Kidney (tissue), 14 donors: ENCODE measurements around the gene JDP2. TPM values are rescaled to one million over a fixed set of nuclear protein-coding genes. Genes with fewer than 3 reads are reported as not detected.
A peak's percentile ranks its signal among the peaks of the same experiment; 100 is the strongest.

Experiments used
- DNase-seq, 5 donors: peaks; one replicate each; pipeline ENCODE4 v3.0.0-alpha.2; 2013 to 2020
- FAIRE-seq: peaks from 2 replicates; lab custom pipeline; 2012; peaks lifted over from hg19 to GRCh38; lab: Jason Lieb, UNC
- H3K27ac ChIP-seq, 2 donors: one replicate each; pipeline ENCODE4 v1.7.0; 2013; ENCODE audit warnings: low read depth in 2 of 2, low read length in 2 of 2, inconsistent platforms in 1 of 2
- H3K27me3 ChIP-seq: one replicate; pipeline ENCODE4 v1.7.1; 2013; ENCODE audit warnings: low read length, inconsistent platforms; ENCODE audit not compliant: control insufficient read depth, insufficient read depth
- H3K36me3 ChIP-seq, 3 donors: one replicate each; pipeline versions ENCODE4 v1.7.0 to v1.7.1; 2013; ENCODE audit warnings: low read length in 3 of 3, control low read depth in 1 of 3, inconsistent platforms in 1 of 3; ENCODE audit not compliant: insufficient read depth in 3 of 3, control insufficient read depth in 2 of 3
- H3K4me1 ChIP-seq, 3 donors: one replicate each; pipeline versions ENCODE4 v1.7.0 to v1.7.1; 2013; ENCODE audit warnings: low read length in 3 of 3, inconsistent platforms in 1 of 3, low read depth in 1 of 3; ENCODE audit not compliant: control insufficient read depth in 2 of 3, insufficient read depth in 2 of 3
- H3K4me3 ChIP-seq, 3 donors: one replicate each; pipeline versions ENCODE4 v1.7.0 to v1.8.1; 2013; ENCODE audit warnings: low read length in 3 of 3, control low read depth in 1 of 3, inconsistent platforms in 1 of 3
- H3K9ac ChIP-seq, 3 donors: one replicate each; pipeline versions ENCODE4 v1.7.0 to v1.7.1; 2013; ENCODE audit warnings: low read length in 3 of 3, control low read depth in 1 of 3, inconsistent platforms in 1 of 3
- H3K9me3 ChIP-seq, 3 donors: one replicate each; pipeline versions ENCODE4 v1.7.0 to v1.7.1; 2013; ENCODE audit warnings: low read length in 3 of 3, control low read depth in 1 of 3, inconsistent platforms in 1 of 3; ENCODE audit not compliant: control insufficient read depth in 2 of 3, insufficient read depth in 1 of 3
- CTCF ChIP-seq: IDR thresholded peaks from 3 replicates; pipeline ENCODE4 v1.5.1; 2012; ENCODE audit warnings: mild to moderate bottlenecking, moderate library complexity, borderline replicate concordance; ENCODE audit not compliant: insufficient read depth; ENCODE audit errors: extremely low read depth
- intact Hi-C: fragments of 100-400 bp; cut with DNase I; formaldehyde crosslinking; loops from one replicate; pipeline ENCODE4 v1.11.1; 2022
- polyA plus RNA-seq: library from polyadenylated mRNA; stranded (reverse); fragments of 350-450 nt; fragmentation: Illumina TruSeq; extraction: RNeasy Lipid Tissue Mini Kit (QIAGEN cat#74804); gene quantifications from one replicate; pipeline ENCODE4 v1.2.3, GENCODE V29; 2014; ENCODE audit warnings: low read depth, low replicate concordance; ENCODE audit not compliant: insufficient read depth
- total RNA-seq: library from RNA; stranded (reverse); fragmentation: NEBNext Ultra II Directional; extraction: Animal tissue kit (Norgen Biotek cat#: 25700); gene quantifications from one replicate; pipeline ENCODE4 v1.2.1, GENCODE V29; 2021
- donor health status: control.
- donor health status: control.
- donor health status: control.
- donor health status: control.
- donor health status: control.
- donor health status: DM: yes; HTN: yes; CAD: no.
- donor health status: Normal renal cell carcinoma (clear cell type).

JDP2 gene
- total and polyA plus RNA-seq, 2 donors from 2014 or later, result 20.1 to 33.4 TPM

- no peak overlapping the region for H3K27ac ChIP-seq
- no peak for TF ChIP-seq CTCF
- no peaks in the 10 kb centered on the region for H3K9me3 ChIP-seq
- H3K27me3 ChIP-seq, result no peaks in the 10 kb centered on the region
- FAIRE-seq (no peak), DNase-seq (no peak)
- H3K4me3 ChIP-seq, result no peak overlapping the region
- H3K9ac ChIP-seq, result no peak overlapping the region
- peaks cover 0 to 2% (median 0%) of the 10 kb centered on the region in 3 donors for H3K4me1 ChIP-seq
- intact Hi-C loops, result no loop called here
- H3K36me3 ChIP-seq, result peaks cover 0 to under 1% (median 0%) of the 10 kb centered on the region in 3 donors
Measured at GRCh38 chr14:75477881-75478280, 50.1 kb downstream of the JDP2 start.

GRCh38 chr14:75479770-75480600 is 52.2 kb downstream of the JDP2 start:
- no peak overlapping the region for H3K27ac ChIP-seq
- H3K4me1 ChIP-seq, result peaks cover 0 to 5% (median 0%) of the 10 kb centered on the region in 3 donors
- no peaks in the 10 kb centered on the region for H3K27me3 ChIP-seq
- intact Hi-C loops, result loop anchor here (10.0 kb wide), 1 partner anchor 345 kb away; no protein-coding TSS in a partner anchor
- no peak overlapping the region for H3K9ac ChIP-seq
- no peaks in the 10 kb centered on the region for H3K9me3 ChIP-seq
- H3K36me3 ChIP-seq, result no peaks in the 10 kb centered on the region
- DNase-seq, result peak in 1 of 5 donors; percentile 44
- no peak for TF ChIP-seq CTCF
- H3K4me3 ChIP-seq, result no peak overlapping the region
- FAIRE-seq, result no peak

- DNase-seq (no peak), FAIRE-seq (no peak)
- Histone ChIP-seq H3K4me3 (no peak overlapping the region), H3K27me3 (no peaks in the 10 kb centered on the region), H3K36me3 (no peaks in the 10 kb centered on the region), H3K4me1 (peaks cover 0 to 6% (median 0%) of the 10 kb centered on the region in 3 donors), H3K9ac (no peak overlapping the region), H3K27ac (no peak overlapping the region), H3K9me3 (no peaks in the 10 kb centered on the region)
- no peak for TF ChIP-seq CTCF
- intact Hi-C loops, result loop anchor here (10.0 kb wide), 1 partner anchor 348 kb away; no protein-coding TSS in a partner anchor
Measured at GRCh38 chr14:75482366-75482765, 54.5 kb downstream of the JDP2 start.
